Measurements from ENCODE around the gene HPCA. TPM values are rescaled to one million over a fixed set of nuclear protein-coding genes. Genes with fewer than 3 reads are reported as not detected.

The HPCA gene
- total RNA-seq, 1 experiment from 2014 or later, result 1.2 TPM

GRCh38 chr1:32920833-32921232 lies 34.5 kb downstream of the HPCA start:
- H2BK20ac ChIP-seq (ENCODE audit: low read depth, low read length, poor library complexity, severe bottlenecking), result no peak overlapping the region
- H4K8ac ChIP-seq (replicated peaks; ENCODE audit: insufficient read length, low read depth, low read length), result no peak overlapping the region
- Mint-ChIP-seq H3K4me1 (peaks cover 14 to 19% of the 10 kb centered on the region in 2 experiments), H3K4me3 (no peak overlapping the region), H3K9me3 (peaks cover 0 to 3% of the 10 kb centered on the region in 2 experiments; a peak in 2 of 5 replicates), H3K27me3 (ENCODE audit: low read depth) (peaks cover 69% of the 10 kb centered on the region), H3K27ac (no peak overlapping the region), H3K36me3 (ENCODE audit: insufficient read depth in 1 of 3, low read depth in 3 of 3) (no peaks in the 10 kb centered on the region)
- no peak overlapping the region for H2AK5ac ChIP-seq (ENCODE audit: insufficient read length, low read length)
- H2BK120ac ChIP-seq (ENCODE audit: low read depth, low read length, poor library complexity, severe bottlenecking), result no peak overlapping the region
- peaks cover 16% of the 10 kb centered on the region; the same call in 1 of the 2 replicates for H3K27me3 ChIP-seq (ENCODE audit: insufficient read depth, low read length)
- no peak overlapping the region for H3K4me2 ChIP-seq (ENCODE audit: insufficient read depth, insufficient read length, low read length)
- no peak overlapping the region for H4K91ac ChIP-seq (ENCODE audit: insufficient read length, low read depth, low read length)
- no peaks in the 10 kb centered on the region for H3K79me1 ChIP-seq (ENCODE audit: insufficient read depth, low read depth, low read length, poor library complexity, severe bottlenecking)
- no peaks in the 10 kb centered on the region for H3K4me1 ChIP-seq (ENCODE audit: insufficient read depth, low read length)
- H4K20me1 ChIP-seq (ENCODE audit: control insufficient read depth, insufficient read depth, insufficient read length), result no peaks in the 10 kb centered on the region
- H3K9me3 ChIP-seq (ENCODE audit: control insufficient read depth, low read depth, low read length), result no peaks in the 10 kb centered on the region
- H3T11ph ChIP-seq (ENCODE audit: low read length), result no peak overlapping the region
- H2BK15ac ChIP-seq (ENCODE audit: low read depth, low read length), result no peak overlapping the region
- no peak for DNase-seq
- H2BK5ac ChIP-seq (ENCODE audit: insufficient read length, low read length), result no peak overlapping the region
- no peak overlapping the region for H3K14ac ChIP-seq (ENCODE audit: insufficient read depth, low read length)
- no peak overlapping the region for H3K18ac ChIP-seq (ENCODE audit: insufficient read length, low read depth, low read length)
- H3K27ac ChIP-seq (ENCODE audit: insufficient read length, low read depth, low read length), result no peak overlapping the region
- no peak overlapping the region for H4K5ac ChIP-seq (ENCODE audit: insufficient read length, low read depth, low read length)
- H3K79me2 ChIP-seq (ENCODE audit: insufficient read depth, low read length), result no peaks in the 10 kb centered on the region
- WGBS (ENCODE audit: extremely low coverage, insufficient read length, low lambda C conversion rate), result no CpG with 5 or more reads among the region's 7 CpGs
- H3K23ac ChIP-seq (ENCODE audit: insufficient read length, low read depth, low read length), result no peak overlapping the region
- no peak for TF ChIP-seq CTCF (conservative IDR thresholded peaks at IDR 0.05)
- peaks cover 9% of the 10 kb centered on the region for H3K23me2 ChIP-seq (ENCODE audit: insufficient read length, low read depth, low read length, poor library complexity, severe bottlenecking)
- no peak overlapping the region for H3K4ac ChIP-seq (ENCODE audit: low read depth, low read length)
- no peak overlapping the region for H3K56ac ChIP-seq (ENCODE audit: insufficient read length, low read depth, low read length)
- no peak overlapping the region for H3K9ac ChIP-seq (ENCODE audit: extremely low read depth, insufficient read length, low read length)
- no peak overlapping the region for H2BK12ac ChIP-seq (ENCODE audit: insufficient read length, low read depth, low read length)
- no peak overlapping the region for H2AFZ ChIP-seq (ENCODE audit: low read length)
